Activated gamma-delta T cell treated with Interleukin-2 at 50 U/mL for 16 hours (primary cell): ENCODE measurements around the gene CEMP1.

Experiments used
- DNase-seq: peaks from one replicate; pipeline ENCODE4 v3.0.0-alpha.2; 2020

Gene CEMP1

GRCh38 chr16:2500430-2500917, 30.7 kb downstream of the CEMP1 start:
- DNase-seq: no peak

GRCh38 chr16:2499890-2500429, 31.2 kb downstream of the CEMP1 start:
- DNase-seq: no peak

- DNase-seq: no peak
Observed at GRCh38 chr16:2499454-2499853, 31.8 kb downstream of the CEMP1 start.

- no peak for DNase-seq
Observed at GRCh38 chr16:2498531-2499253, 32.5 kb downstream of the CEMP1 start.

- no peak for DNase-seq
Observed at GRCh38 chr16:2497695-2498484, 33.3 kb downstream of the CEMP1 start.

- no peak for DNase-seq
Observed at GRCh38 chr16:2497116-2497630, 34.0 kb downstream of the CEMP1 start.

GRCh38 chr16:2496223-2497115, 34.7 kb downstream of the CEMP1 start:
- no peak for DNase-seq

- no peak for DNase-seq
Observed at GRCh38 chr16:2495041-2495440, 36.2 kb downstream of the CEMP1 start.

GRCh38 chr16:2494616-2495015, 36.6 kb downstream of the CEMP1 start:
- no peak for DNase-seq

GRCh38 chr16:2493605-2494004, 37.6 kb downstream of the CEMP1 start:
- DNase-seq: no peak

GRCh38 chr16:2492292-2492691, 38.9 kb downstream of the CEMP1 start:
- no peak for DNase-seq

GRCh38 chr16:2490190-2491105, 40.8 kb downstream of the CEMP1 start:
- no peak for DNase-seq

GRCh38 chr16:2489581-2489980, 41.6 kb downstream of the CEMP1 start:
- no peak for DNase-seq

- no peak for DNase-seq
Observed at GRCh38 chr16:2487903-2488531, 43.2 kb downstream of the CEMP1 start.

GRCh38 chr16:2487517-2487842, 43.7 kb downstream of the CEMP1 start:
- no peak for DNase-seq

GRCh38 chr16:2486645-2487516, 44.3 kb downstream of the CEMP1 start:
- peak; percentile 72 for DNase-seq

GRCh38 chr16:2485811-2486507, 45.2 kb downstream of the CEMP1 start:
- DNase-seq: no peak

- no peak for DNase-seq
Observed at GRCh38 chr16:2484898-2485508, 46.2 kb downstream of the CEMP1 start.
